Measurements from ENCODE around the gene DKC1. TPM values are rescaled to one million over a fixed set of nuclear protein-coding genes. Genes with fewer than 3 reads are reported as not detected.

Gene DKC1
- total and polyA plus RNA-seq, 2 of the 4 experiments (the other 2 are of a cell fraction): 49.9 to 63.8 TPM

DNA sequence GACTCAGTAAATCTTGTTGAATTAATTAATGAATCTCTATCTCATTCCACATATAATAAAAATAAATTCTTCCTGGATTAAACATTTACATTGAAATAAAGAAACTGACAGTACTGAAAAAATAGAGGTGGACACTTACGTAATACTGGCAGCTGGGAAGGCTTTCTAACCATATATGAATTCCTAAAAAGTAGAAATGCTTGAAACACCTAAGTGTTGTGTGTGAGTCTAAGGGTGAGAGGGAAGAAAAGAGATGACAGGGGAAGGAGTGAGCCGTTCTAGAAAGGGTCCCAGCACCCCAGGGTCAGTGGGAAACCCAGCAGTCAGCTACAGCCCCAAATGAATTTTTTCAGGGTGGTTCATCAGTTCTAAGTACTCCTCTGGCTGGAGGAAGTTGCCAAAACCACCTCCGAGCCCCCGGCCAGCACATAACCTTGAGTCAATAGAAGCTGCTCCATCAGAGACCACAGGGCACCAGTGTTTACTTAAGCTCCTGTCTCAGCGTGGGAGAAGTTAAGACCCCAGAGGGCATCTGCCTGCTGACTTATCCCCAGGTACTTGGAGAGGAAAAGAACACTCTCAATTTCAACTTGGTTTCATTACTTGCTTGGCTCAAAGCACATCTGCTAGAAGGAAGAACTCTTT is 30.1 kb upstream of the DKC1 start:
- POLR2A ChIA-PET (ENCODE audit: unreplicated experiment): no interaction called here
- Histone ChIP-seq H2AFZ (replicated peaks; ENCODE audit: low read length, poor library complexity) (no peak overlapping the region), H3K14ac (replicated peaks; ENCODE audit: low read depth, low read length) (no peak overlapping the region), H2BK20ac (ENCODE audit: low read depth, low read length) (peak overlapping the region; percentile 26), H2BK15ac (ENCODE audit: low read depth, low read length) (0 out of 3 replicates have a peak overlapping the region, but pooled peaks have one; percentile 19), H3K23ac (ENCODE audit: low read depth, low read length) (no peak overlapping the region), H4K5ac (ENCODE audit: low read depth, low read length) (no peak overlapping the region), H3K4me1 (ENCODE audit: control insufficient read depth, insufficient read depth, low read length) (peaks cover 36% of the 10 kb centered on the region), H3K9ac (ENCODE audit: low read depth, low read length) (no peak overlapping the region), H3K56ac (ENCODE audit: extremely low read depth, insufficient read depth, low read length) (no peak overlapping the region), H3K79me1 (ENCODE audit: low read depth in 1 of 2, low read length in 2 of 2) (peaks cover 0 to 3% of the 10 kb centered on the region in 2 experiments; a peak in 2 of 4 replicates), H3K4ac (ENCODE audit: low read depth, low read length) (peak overlapping the region; percentile 53), H2AK9ac (replicated peaks; ENCODE audit: low read depth, low read length, poor library complexity) (no peak overlapping the region), H2BK5ac (ENCODE audit: low read depth, low read length, poor library complexity, severe bottlenecking) (peak overlapping the region; percentile 37), H3K18ac (ENCODE audit: low read depth, low read length) (peak overlapping the region; percentile 44), H3K4me3 (ENCODE audit: insufficient read depth, low read depth, low read length) (no peak overlapping the region), H2AK5ac (ENCODE audit: low read depth, low read length) (no peak overlapping the region), H3K9me1 (ENCODE audit: insufficient read depth, low read length) (peaks cover 11% of the 10 kb centered on the region; the same call in 1 of the 2 replicates), H3K27me3 (ENCODE audit: control insufficient read depth, insufficient read depth, low read length) (no peaks in the 10 kb centered on the region), H4K91ac (ENCODE audit: insufficient read depth, low read depth, low read length) (peak overlapping the region; percentile 7; the same call in 1 of the 2 replicates), H4K8ac (ENCODE audit: low read depth in 2 of 2, low read length in 2 of 2) (no peak overlapping the region), H2BK120ac (ENCODE audit: low read depth, low read length) (peak overlapping the region; percentile 25), H3K27ac (ENCODE audit: insufficient read depth, low read length) (peak overlapping the region; percentile 6; the same call in 1 of the 2 replicates), H4K20me1 (ENCODE audit: insufficient read depth, low read length) (no peaks in the 10 kb centered on the region), H3K4me2 (ENCODE audit: low read depth, low read length) (peak overlapping the region; percentile 50), H3K36me3 (ENCODE audit: control insufficient read depth, insufficient read depth, low read length) (no peaks in the 10 kb centered on the region), H3K9me3 (ENCODE audit: control insufficient read depth, insufficient read depth, low read length) (no peaks in the 10 kb centered on the region)
- no peak for ATAC-seq (ENCODE audit: low read depth)
- CTCF ChIA-PET: interaction anchor here (1.4 to 1.6 kb wide), 2 partner anchors 17 to 19 kb away, joined by 3 read pairs; no protein-coding TSS in a partner anchor
- dilution Hi-C loops (cut with HindIII; ENCODE audit: low sequenced_read_pairs, unreplicated experiment): no loop called here
- TF ChIP-seq, protein P1, sequence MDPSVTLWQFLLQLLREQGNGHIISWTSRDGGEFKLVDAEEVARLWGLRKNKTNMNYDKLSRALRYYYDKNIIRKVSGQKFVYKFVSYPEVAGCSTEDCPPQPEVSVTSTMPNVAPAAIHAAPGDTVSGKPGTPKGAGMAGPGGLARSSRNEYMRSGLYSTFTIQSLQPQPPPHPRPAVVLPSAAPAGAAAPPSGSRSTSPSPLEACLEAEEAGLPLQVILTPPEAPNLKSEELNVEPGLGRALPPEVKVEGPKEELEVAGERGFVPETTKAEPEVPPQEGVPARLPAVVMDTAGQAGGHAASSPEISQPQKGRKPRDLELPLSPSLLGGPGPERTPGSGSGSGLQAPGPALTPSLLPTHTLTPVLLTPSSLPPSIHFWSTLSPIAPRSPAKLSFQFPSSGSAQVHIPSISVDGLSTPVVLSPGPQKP (IDR thresholded peaks at IDR 0.05; ENCODE audit: borderline replicate concordance, low read depth, low read length): no peak
- TF ChIP-seq CEBPB (IDR thresholded peaks at IDR 0.05; ENCODE audit: low read depth, low read length) (peak; percentile 38; the same call in 1 of the 2 replicates), RAD21 (IDR thresholded peaks at IDR 0.05; ENCODE audit: low read length) (no peak)
- BruUV-seq (replicated peaks): no TSS peak
- peak; percentile 74 for DNase-seq
- in situ Hi-C loops (cut with MboI; ENCODE audit: low sequenced_read_pairs): loop anchor here (25.0 kb wide), 1 partner anchor 145 kb away; the partner anchor contains the start of gene CTAG1A
- intact Hi-C loops (cut with micrococcal nuclease): no loop called here
- 17% methylated on average over 1 of the region's 5 CpGs; no CpG with 5 or more reads in 1 of the 2 experiments for WGBS, 2 experiments (ENCODE audit: extremely low coverage in 2 of 2, insufficient read length in 1 of 2)
